DND-41 (cell line): Measurements from ENCODE around the gene GRM4.

Source experiments
- CTCF ChIP-seq: IDR thresholded peaks from 2 replicates; pipeline ENCODE4 v1.5.1; 2012; ENCODE audit warnings: borderline replicate concordance, low read length, moderate library complexity, mild to moderate bottlenecking; ENCODE audit not compliant: poor library complexity, severe bottlenecking; ENCODE audit errors: extremely low read depth
- EZH2 ChIP-seq: IDR thresholded peaks from 3 replicates; pipeline ENCODE4 v1.6.1; 2012; ENCODE audit warnings: borderline replicate concordance, low read depth, mild to moderate bottlenecking, moderate library complexity, low read length, inconsistent platforms; ENCODE audit not compliant: severe bottlenecking

DNA sequence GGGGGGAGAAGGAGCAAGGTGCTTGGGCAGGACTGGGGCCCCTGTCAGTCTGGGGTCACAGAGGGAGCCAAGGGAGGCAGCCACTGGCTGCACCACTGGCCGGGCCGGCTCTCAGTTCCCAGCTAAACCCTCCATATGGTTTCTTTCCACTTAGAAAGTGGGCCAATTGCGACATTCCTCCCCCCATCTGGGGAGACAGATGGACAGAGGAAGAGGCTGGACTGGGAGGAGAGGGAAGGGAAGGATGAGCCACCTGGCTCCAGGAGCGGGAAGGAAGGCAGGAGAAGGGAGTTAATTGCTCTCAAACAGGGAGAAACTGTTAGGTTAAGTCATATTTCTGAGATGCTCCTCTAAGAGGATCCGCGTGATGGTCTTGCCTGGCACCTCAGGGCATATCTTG, 82.2 kb downstream of the GRM4 start:
- TF ChIP-seq CTCF, result no peak
- no peak for TF ChIP-seq EZH2
